ENCODE data around the gene DPH3.

Gene DPH3

GRCh38 chr3:16227566-16227965 is 37.2 kb downstream of the DPH3 start:
- no peak for DNase-seq

GRCh38 chr3:16224325-16224724 is 40.4 kb downstream of the DPH3 start:
- no peak for DNase-seq

- no peak for DNase-seq
Measured at GRCh38 chr3:16222547-16222946, 42.2 kb downstream of the DPH3 start.

- DNase-seq = no peak
Measured at GRCh38 chr3:16221990-16222389, 42.8 kb downstream of the DPH3 start.

GRCh38 chr3:16219777-16220176 is 45.0 kb downstream of the DPH3 start:
- DNase-seq = no peak

GRCh38 chr3:16216373-16216935 is 48.3 kb downstream of the DPH3 start:
- no peak for DNase-seq

- DNase-seq = no peak
Measured at GRCh38 chr3:16214366-16214765, 50.4 kb downstream of the DPH3 start.

- no peak for DNase-seq
Measured at GRCh38 chr3:16211176-16211904, 53.4 kb downstream of the DPH3 start.

Data from stimulated activated CD4-positive, alpha-beta T cell treated with anti-CD3 and anti-CD28 coated beads, Interleukin-4, amount 100 ng/mL, for 4 hours (primary cell).